GM12873 (cell line): Measurements from ENCODE around the gene SF3A2.

Experiments used
- CTCF ChIP-seq: IDR thresholded peaks from 2 replicates; pipeline ENCODE4 v1.5.1; 2012; ENCODE audit warnings: low read depth, mild to moderate bottlenecking, moderate library complexity, low read length, control low read depth; ENCODE audit not compliant: insufficient read depth; ENCODE audit errors: missing control alignments

SF3A2 gene

DNA sequence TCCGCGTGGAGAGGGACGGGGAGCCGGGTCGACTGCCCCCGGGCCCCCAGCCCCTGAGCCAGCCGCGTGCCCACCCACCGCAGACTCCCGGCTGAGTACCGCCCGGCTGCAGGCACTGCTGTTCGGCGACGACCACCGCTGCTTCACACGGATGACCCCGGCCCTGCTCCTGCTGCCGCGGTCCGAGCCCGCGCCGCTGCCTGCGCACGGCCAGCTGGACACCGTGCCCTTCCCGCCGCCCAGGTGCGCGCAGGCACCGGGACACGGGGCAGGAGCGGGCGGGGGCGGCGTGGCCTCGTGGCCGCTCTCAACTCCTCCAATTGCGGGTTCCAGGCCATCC is 14.1 kb downstream of the SF3A2 start:
- no peak for TF ChIP-seq CTCF

- no peak for TF ChIP-seq CTCF
Observed at GRCh38 chr19:2251106-2252054, 14.8 kb downstream of the SF3A2 start.

DNA sequence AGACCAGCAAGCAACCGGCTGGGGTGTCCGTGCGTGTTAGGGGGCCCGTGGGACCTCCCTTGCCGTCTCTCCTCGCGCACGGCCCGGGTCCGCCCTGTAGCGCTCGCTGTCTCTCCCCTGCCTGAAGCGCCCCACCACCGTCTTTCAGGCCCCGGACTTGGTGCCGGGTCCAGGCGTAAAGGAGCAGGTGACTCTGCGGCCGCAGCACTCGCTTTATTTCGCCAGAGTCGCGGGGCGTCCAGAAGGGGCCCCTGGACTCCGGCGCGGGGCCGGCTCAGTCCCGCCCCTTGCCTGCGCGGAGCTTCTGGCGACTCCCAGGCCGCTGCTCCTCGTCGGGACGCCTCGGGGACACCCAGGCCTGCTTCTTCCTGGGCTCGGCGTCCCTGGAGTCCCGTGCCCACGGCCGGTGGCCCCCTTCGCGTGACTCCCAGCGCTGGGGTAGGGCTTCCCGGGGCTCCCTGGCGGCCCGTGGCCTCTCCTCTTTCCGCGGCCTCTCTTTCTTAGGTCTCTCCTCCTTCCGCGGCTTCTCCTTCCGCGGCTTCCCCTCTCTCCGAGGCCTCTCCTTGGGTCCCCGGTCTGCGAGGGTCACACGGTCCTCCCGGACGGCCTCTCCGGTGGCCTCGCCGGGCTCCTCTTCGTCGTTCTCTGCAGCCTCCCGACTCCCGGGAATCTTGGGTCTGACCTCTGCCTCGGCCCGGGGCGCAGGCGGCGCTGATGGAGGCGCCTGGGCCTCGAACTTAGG is 15.6 kb downstream of the SF3A2 start:
- no peak for TF ChIP-seq CTCF

GRCh38 chr19:2252797-2253105 is 16.1 kb downstream of the SF3A2 start:
- TF ChIP-seq CTCF = no peak

GRCh38 chr19:2253106-2254063 is 16.8 kb downstream of the SF3A2 start:
- peak; percentile 48 for TF ChIP-seq CTCF

GRCh38 chr19:2254064-2254872 is 17.6 kb downstream of the SF3A2 start:
- TF ChIP-seq CTCF = no peak
